Stimulated activated CD8-positive, alpha-beta memory T cell treated with anti-CD3 and anti-CD28 coated beads, Interleukin-7, amount 100 ng/mL, for 48 hours (primary cell): ENCODE data around the gene TMEM184A.

ENCODE experiments used
- DNase-seq, 2 donors: peaks; one replicate each; pipeline ENCODE4 v3.0.0-alpha.2; 2020; ENCODE audit warnings: low read depth in 1 of 2; ENCODE audit errors: extremely low read depth in 1 of 2

Gene TMEM184A

GRCh38 chr7:1540776-1541271, 15.2 kb downstream of the TMEM184A start:
- no peak for DNase-seq

DNA sequence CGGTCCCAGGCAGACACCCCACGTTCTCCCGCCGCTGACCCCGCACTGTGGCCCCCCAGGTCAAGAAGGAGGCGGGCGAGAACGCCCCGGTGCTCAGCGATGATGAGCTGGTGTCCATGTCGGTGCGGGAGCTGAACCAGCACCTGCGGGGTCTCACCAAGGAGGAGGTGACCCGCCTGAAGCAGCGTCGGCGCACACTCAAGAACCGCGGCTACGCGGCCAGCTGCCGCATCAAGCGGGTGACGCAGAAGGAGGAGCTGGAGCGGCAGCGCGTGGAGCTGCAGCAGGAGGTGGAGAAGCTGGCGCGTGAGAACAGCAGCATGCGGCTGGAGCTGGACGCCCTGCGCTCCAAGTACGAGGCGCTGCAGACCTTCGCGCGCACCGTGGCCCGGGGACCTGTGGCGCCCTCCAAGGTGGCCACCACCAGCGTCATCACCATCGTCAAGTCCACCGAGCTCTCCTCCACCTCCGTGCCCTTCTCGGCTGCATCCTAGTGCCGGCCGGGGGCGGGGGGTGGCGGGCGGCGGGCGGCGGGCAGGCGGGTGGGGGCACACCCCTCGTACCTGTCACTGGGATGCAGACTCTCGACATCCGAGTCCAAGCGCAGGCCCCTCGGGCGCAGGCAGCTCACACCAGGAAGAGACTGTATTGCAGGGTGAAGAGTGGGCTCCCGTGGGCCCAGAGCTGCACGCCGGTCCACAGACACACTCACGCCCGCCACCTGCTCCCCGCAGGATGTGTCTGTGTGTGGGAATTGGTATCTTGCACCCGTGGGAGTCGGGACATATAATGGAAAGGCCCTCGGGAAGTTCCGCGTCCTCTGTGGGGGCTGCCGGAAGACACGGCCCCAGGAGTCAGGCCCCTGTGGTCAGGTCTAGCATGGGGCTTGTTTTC, 15.9 kb downstream of the TMEM184A start:
- no peak for DNase-seq

GRCh38 chr7:1539181-1539881, 16.7 kb downstream of the TMEM184A start:
- DNase-seq: no peak

DNA sequence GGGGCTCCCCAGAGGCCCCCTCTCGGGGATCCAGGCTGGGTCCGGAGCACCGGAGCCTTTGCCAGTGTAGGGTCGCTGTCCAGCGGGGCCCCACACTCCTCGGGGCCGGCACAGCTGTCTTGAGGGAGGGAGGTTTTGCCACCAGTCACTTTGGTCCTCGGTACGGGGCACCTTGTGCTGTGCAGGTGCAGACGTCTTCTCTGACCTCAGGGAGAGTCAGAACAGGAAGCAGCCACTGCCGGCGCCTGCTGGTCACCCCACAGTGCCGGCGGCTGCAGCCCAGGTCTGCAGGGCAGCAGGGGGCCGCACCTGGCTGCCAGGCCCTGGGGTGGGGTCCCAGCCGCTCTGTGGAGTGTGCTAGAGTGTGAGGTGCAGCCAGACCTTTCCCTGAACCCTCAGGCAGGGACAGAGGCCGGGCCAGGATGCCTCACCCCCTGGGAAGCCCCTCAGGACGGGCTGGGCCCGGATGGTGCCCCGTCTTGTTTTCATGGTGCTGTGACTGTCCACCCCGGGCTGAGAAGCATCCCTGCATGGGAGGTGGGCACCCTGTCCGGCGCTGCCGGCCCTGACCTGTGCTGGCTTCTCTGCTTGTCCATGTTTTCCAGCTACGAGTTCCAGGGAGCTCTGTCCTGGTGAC, 17.3 kb downstream of the TMEM184A start:
- no peak for DNase-seq

GRCh38 chr7:1537535-1538412, 18.2 kb downstream of the TMEM184A start:
- no peak for DNase-seq

DNA sequence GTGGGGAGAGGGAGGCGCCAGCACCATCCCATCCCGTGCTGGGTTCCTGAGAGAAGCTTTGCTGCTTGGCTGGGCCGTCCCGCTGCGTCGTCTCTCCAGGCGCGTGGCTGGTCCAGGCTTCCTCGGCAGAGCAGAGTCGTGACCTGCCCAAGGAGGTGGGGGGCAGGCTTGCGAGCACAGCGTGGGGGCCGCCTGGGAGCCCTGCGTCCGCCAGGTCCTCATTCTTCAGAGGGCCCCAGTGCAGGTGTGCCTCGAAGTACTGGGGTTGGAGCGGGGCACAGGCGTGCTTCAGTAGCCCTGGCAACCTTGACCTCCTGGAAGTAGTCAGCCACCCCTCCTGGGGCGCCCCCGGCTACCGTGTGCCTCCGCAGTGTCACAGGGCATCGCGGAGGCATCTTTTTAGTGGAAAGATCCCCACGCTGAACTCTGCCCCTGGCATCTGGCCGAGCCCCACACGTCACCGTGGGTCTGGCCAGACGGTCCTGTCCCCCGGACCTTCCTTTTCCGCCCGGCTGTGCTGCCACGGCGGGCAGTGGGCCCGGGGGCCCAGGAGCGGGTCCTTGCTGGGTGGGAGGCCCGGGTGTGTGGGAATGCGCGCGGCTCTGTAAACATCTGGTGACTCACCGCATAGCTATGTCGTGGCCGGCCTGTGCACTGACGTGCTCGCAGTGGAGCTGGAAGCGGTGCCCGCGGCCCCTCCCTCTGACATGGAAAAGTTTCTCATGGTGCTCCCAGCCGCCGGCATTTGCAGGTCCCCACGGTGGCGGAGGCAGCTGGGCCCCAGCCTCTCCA, 19.1 kb downstream of the TMEM184A start:
- DNase-seq: no peak

- DNase-seq: no peak
These were observed 19.6 kb downstream of the TMEM184A start for GRCh38 chr7:1536455-1536742.

GRCh38 chr7:1535701-1536454, 20.1 kb downstream of the TMEM184A start:
- DNase-seq: no peak

DNA sequence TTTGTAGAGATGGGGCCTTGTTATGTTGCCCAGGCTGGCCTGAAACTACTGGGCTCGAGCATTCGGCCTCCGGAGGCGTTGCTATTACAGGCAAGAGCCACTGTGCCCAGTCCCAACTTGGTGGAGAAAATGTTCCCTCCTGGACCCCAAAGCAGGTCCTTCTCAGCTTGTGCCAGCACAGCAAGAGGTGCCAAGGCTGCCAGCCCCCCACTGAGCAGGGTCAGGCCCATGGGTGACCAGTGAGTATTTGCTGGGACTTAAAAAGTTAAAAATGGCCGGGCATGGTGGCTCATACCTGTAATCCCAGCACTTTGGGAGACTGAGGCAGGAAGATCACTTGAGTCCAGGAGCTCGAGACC, 20.9 kb downstream of the TMEM184A start:
- no peak for DNase-seq

GRCh38 chr7:1534330-1535099, 21.5 kb downstream of the TMEM184A start:
- no peak for DNase-seq

DNA sequence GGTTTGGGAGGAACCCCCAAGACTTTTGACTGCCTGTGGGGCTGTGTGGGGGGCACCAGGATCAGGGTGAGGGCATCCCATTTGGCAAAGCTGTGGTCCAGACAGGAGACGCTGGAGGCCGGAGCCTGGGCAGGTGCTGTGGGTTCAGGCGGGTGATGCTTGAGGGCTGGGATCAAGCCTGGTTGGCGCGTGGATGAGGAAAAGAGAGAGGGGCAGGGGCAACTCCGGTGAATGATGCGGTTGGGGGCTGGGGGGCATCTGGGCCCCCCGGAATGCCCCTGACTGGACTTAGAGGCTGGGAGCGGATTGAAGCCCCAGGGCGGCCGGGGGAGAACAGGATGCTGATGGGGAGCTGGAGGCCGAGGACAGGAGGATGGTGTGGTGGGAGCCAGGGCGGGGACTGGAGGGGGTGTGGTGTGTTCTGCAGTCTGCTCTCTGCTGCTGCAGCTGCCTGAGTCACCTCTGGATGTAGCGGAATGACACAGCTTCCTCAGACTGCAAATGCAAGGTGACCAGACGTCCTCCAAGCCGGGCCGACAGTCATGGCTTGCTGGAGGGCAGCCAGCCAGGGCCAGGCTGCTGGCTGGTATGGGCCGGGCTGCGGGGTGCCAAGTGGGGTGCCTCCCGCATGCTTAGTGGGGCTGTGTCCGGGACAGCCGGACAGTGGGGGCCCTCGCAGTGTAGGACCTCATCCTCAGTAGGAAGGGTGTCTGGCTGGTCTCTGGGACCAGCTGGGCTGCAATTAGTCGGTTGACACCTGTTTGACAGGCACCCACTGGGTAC, 22.3 kb downstream of the TMEM184A start:
- DNase-seq: peak; percentile 29 to 43

DNA sequence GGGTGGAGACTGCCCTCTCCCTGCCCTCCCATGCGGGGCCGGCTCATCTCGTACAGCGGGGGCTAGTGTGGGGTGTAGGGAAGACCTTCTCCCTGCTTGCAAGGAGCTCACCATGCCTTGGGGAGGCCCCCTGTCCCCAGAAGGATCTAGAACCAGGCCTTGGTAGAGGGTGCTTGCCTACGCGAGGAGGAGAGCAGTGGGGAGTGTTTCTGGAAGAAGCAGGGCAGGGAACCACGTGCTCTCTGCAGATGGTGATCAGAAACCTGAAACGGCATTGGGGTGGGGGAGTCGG, 22.8 kb downstream of the TMEM184A start:
- DNase-seq: no peak

DNA sequence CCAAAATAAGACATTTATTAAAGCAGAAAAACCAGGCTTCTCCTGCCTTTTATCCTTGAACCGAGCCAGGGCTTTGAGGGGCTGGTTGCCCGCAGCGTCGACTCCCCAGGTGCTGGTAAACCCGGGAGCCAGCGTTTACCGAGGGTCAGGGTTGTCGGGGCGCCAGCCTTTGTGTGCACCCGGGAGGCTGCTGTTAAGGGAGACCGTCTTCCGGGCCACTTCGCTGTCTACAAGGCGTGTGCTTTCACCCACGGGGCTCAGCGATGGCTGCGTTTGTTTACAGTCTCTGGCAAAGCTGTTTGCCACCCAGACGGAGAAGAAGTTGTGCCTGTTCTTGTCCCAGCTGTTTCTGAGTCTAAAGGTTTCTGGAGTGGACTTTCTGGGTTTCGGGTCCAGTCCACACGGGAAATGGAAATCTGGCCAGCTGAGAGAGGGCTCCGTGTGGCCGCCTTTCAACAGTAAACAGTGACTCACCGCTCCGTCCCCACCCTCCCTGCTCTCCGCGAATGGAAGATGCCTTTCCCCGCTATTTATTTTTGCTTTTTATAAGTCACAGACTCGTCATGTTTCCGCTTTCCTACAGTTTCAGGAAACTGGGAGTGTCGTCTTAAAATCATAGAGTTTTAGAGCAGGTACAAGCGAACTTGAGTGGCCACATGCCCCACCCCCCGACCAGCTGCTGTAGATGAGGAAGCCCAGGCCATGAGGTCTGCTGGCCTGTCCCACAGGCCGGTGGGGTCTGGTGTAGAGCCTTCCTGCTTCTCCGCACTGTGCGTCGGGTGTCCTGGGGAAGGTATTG, 23.4 kb downstream of the TMEM184A start:
- peak in 1 of 2 donors; percentile 24 for DNase-seq

DNA sequence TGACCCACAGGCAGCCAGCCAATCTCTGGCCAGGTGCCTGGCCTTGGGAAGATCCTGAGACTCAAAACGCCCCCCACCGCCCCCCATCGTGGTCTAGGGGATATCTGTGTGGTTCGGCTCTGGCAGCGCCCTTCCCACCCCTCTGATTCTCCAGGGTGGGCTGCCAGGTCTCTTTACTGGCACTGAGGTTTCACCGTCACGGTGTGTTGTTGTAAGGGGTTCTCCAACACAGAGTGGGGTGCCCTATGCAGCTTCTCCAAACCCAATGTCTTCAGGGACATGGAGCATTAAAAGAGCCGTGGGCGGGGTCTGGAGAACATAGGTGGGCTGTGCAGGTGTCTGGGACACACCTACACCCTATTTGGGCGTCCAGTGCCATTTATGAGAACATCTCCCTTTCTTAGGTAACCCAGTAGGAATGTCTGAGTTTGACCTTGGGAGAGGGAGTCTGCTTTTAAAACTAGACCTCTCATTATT, 24.0 kb downstream of the TMEM184A start:
- no peak for DNase-seq

GRCh38 chr7:1531263-1531978, 24.6 kb downstream of the TMEM184A start:
- DNase-seq: no peak

GRCh38 chr7:1530946-1531262, 25.1 kb downstream of the TMEM184A start:
- no peak for DNase-seq
